Activated T-cell treated with anti-CD3 and anti-CD28 coated beads, Interleukin-2, amount 50 U/mL, for 72 hours (primary cell): ENCODE data around the gene DENND1A. TPM values are rescaled to one million over a fixed set of nuclear protein-coding genes. Genes with fewer than 3 reads are reported as not detected.
"Not testable (repeated sequence)": the region's sequence is repeated elsewhere in the genome, so short reads cannot be mapped to it uniquely, and the experiment has no call there.

Experiments
- ATAC-seq, 2 donors: fragments of 150-1000 bp; cut with Tn5 transposase; replicated peaks in 1 of 2; 2 replicates each; pipeline ENCODE4 v1.10.0; 2021; ENCODE audit warnings: moderate library complexity in 2 of 2, mild to moderate bottlenecking in 1 of 2
- DNase-seq, 2 donors: peaks; one replicate each; pipeline ENCODE4 v3.0.0; 2021 to 2022; ENCODE audit warnings: mixed read lengths in 1 of 2
- H3K27ac Mint-ChIP-seq: one replicate; pipeline ENCODE4 v1.8.0; 2022; ENCODE audit warnings: mild to moderate bottlenecking, moderate library complexity, mixed read lengths
- H3K27me3 Mint-ChIP-seq: one replicate; pipeline ENCODE4 v1.8.0; 2022; ENCODE audit warnings: low read depth, mixed read lengths
- H3K36me3 Mint-ChIP-seq, 2 donors: one replicate each; pipeline ENCODE4 v1.8.0; 2022; ENCODE audit warnings: mixed read lengths in 2 of 2, mild to moderate bottlenecking in 1 of 2; ENCODE audit not compliant: insufficient read depth in 2 of 2
- H3K4me1 Mint-ChIP-seq: one replicate; pipeline ENCODE4 v1.8.0; 2022; ENCODE audit warnings: low read depth, mixed read lengths
- H3K4me3 Mint-ChIP-seq, 2 donors: one replicate each; pipeline ENCODE4 v1.8.0; 2022; ENCODE audit warnings: mild to moderate bottlenecking in 2 of 2, mixed read lengths in 2 of 2, moderate library complexity in 2 of 2
- H3K9me3 Mint-ChIP-seq, 2 donors: one replicate each; pipeline ENCODE4 v1.8.0; 2022; ENCODE audit warnings: mixed read lengths in 2 of 2
- total RNA-seq, 2 donors: library from RNA; stranded (reverse); gene quantifications; one replicate each; pipeline ENCODE4 v1.2.3, GENCODE V29; 2022

DENND1A gene
- total RNA-seq, 2 donors from 2014 or later: 18.3 to 18.5 TPM

GRCh38 chr9:123640792-123641222, 289.1 kb downstream of the DENND1A start:
- DNase-seq (peak; percentile 58 to 59), ATAC-seq (peak; percentile 92 to 93)
- peak overlapping the region; percentile 15 to 28 for H3K4me3 Mint-ChIP-seq
- no peaks in the 10 kb centered on the region for H3K27me3 Mint-ChIP-seq
- H3K9me3 Mint-ChIP-seq: no peaks in the 10 kb centered on the region
- no peaks in the 10 kb centered on the region for H3K36me3 Mint-ChIP-seq
- peak overlapping the region; percentile 21 for H3K27ac Mint-ChIP-seq
- H3K4me1 Mint-ChIP-seq: peaks cover 41% of the 10 kb centered on the region

- Mint-ChIP-seq H3K27me3 (no peaks in the 10 kb centered on the region), H3K4me1 (peaks cover 42% of the 10 kb centered on the region), H3K9me3 (no peaks in the 10 kb centered on the region), H3K4me3 (no peak overlapping the region), H3K36me3 (no peaks in the 10 kb centered on the region), H3K27ac (no peak overlapping the region)
- no peak for DNase-seq
- no peak for ATAC-seq
Measured at GRCh38 chr9:123639743-123640142, 290.2 kb downstream of the DENND1A start.

GRCh38 chr9:123637945-123638634, 291.8 kb downstream of the DENND1A start:
- Mint-ChIP-seq H3K27me3 (no peaks in the 10 kb centered on the region), H3K4me3 (peak overlapping the region; percentile 73 to 77), H3K4me1 (peaks cover 45% of the 10 kb centered on the region), H3K27ac (peak overlapping the region; percentile 30), H3K9me3 (no peaks in the 10 kb centered on the region), H3K36me3 (no peaks in the 10 kb centered on the region)
- ATAC-seq (peak; percentile 46 to 59), DNase-seq (peak; percentile 16 to 47)

GRCh38 chr9:123637606-123637944, 292.4 kb downstream of the DENND1A start:
- H3K27me3 Mint-ChIP-seq: no peaks in the 10 kb centered on the region
- no peak overlapping the region for H3K27ac Mint-ChIP-seq
- no peaks in the 10 kb centered on the region for H3K9me3 Mint-ChIP-seq
- peak overlapping the region; percentile 73 to 77 for H3K4me3 Mint-ChIP-seq
- no peaks in the 10 kb centered on the region for H3K36me3 Mint-ChIP-seq
- ATAC-seq (no peak), DNase-seq (no peak)
- H3K4me1 Mint-ChIP-seq: peaks cover 45% of the 10 kb centered on the region

- Mint-ChIP-seq H3K4me1 (peaks cover 45% of the 10 kb centered on the region), H3K4me3 (peak overlapping the region; percentile 32 to 62)
- not testable (repeated sequence) for H3K27ac Mint-ChIP-seq, H3K9me3 Mint-ChIP-seq, H3K27me3 Mint-ChIP-seq, H3K36me3 Mint-ChIP-seq, ATAC-seq, DNase-seq
Measured at GRCh38 chr9:123636805-123637204, 293.1 kb downstream of the DENND1A start.

- Mint-ChIP-seq H3K36me3 (peaks cover 0 to 8% of the 10 kb centered on the region in 2 donors), H3K27ac (no peak overlapping the region), H3K9me3 (no peaks in the 10 kb centered on the region), H3K4me1 (peaks cover 8% of the 10 kb centered on the region), H3K4me3 (no peak overlapping the region), H3K27me3 (no peaks in the 10 kb centered on the region)
- no peak for DNase-seq
- no peak for ATAC-seq
Measured at GRCh38 chr9:123631862-123632261, 298.1 kb downstream of the DENND1A start.

- Mint-ChIP-seq H3K9me3 (no peaks in the 10 kb centered on the region), H3K4me3 (no peak overlapping the region), H3K27me3 (no peaks in the 10 kb centered on the region), H3K4me1 (peaks cover 5% of the 10 kb centered on the region), H3K27ac (no peak overlapping the region), H3K36me3 (peaks cover 0 to 8% of the 10 kb centered on the region in 2 donors)
- ATAC-seq (no peak), DNase-seq (no peak)
Measured at GRCh38 chr9:123630233-123630632, 299.7 kb downstream of the DENND1A start.

- H3K4me3 Mint-ChIP-seq: no peak overlapping the region
- no peaks in the 10 kb centered on the region for H3K9me3 Mint-ChIP-seq
- H3K36me3 Mint-ChIP-seq: peaks cover 0 to 11% of the 10 kb centered on the region in 2 donors
- no peak overlapping the region for H3K27ac Mint-ChIP-seq
- H3K4me1 Mint-ChIP-seq: peaks cover under 1% of the 10 kb centered on the region
- no peak for DNase-seq
- ATAC-seq: no peak
- H3K27me3 Mint-ChIP-seq: no peaks in the 10 kb centered on the region
Measured at GRCh38 chr9:123629531-123629930, 300.4 kb downstream of the DENND1A start.

GRCh38 chr9:123622711-123623241, 307.1 kb downstream of the DENND1A start:
- no peaks in the 10 kb centered on the region for H3K9me3 Mint-ChIP-seq
- no peaks in the 10 kb centered on the region for H3K27me3 Mint-ChIP-seq
- ATAC-seq: no peak
- no peaks in the 10 kb centered on the region for H3K4me1 Mint-ChIP-seq
- H3K36me3 Mint-ChIP-seq: peaks cover 0 to 4% of the 10 kb centered on the region in 2 donors
- H3K27ac Mint-ChIP-seq: no peak overlapping the region
- no peak for DNase-seq
- no peak overlapping the region for H3K4me3 Mint-ChIP-seq

- Mint-ChIP-seq H3K27me3 (no peaks in the 10 kb centered on the region), H3K4me3 (no peak overlapping the region), H3K36me3 (peaks cover 0 to 4% of the 10 kb centered on the region in 2 donors), H3K9me3 (no peaks in the 10 kb centered on the region), H3K27ac (no peak overlapping the region), H3K4me1 (no peaks in the 10 kb centered on the region)
- no peak for ATAC-seq
- DNase-seq: no peak
Measured at GRCh38 chr9:123620239-123620638, 309.7 kb downstream of the DENND1A start.

GRCh38 chr9:123617952-123618678, 311.8 kb downstream of the DENND1A start:
- DNase-seq (no peak), ATAC-seq (no peak)
- Mint-ChIP-seq H3K36me3 (no peaks in the 10 kb centered on the region), H3K27ac (no peak overlapping the region), H3K27me3 (no peaks in the 10 kb centered on the region), H3K9me3 (no peaks in the 10 kb centered on the region), H3K4me1 (no peaks in the 10 kb centered on the region), H3K4me3 (no peak overlapping the region)

GRCh38 chr9:123617286-123617685, 312.6 kb downstream of the DENND1A start:
- no peak overlapping the region for H3K4me3 Mint-ChIP-seq
- no peaks in the 10 kb centered on the region for H3K36me3 Mint-ChIP-seq
- H3K27me3 Mint-ChIP-seq: no peaks in the 10 kb centered on the region
- DNase-seq (no peak), ATAC-seq (no peak)
- no peaks in the 10 kb centered on the region for H3K4me1 Mint-ChIP-seq
- no peaks in the 10 kb centered on the region for H3K9me3 Mint-ChIP-seq
- H3K27ac Mint-ChIP-seq: no peak overlapping the region

- DNase-seq (no peak), ATAC-seq (no peak)
- H3K27ac Mint-ChIP-seq: no peak overlapping the region
- H3K4me3 Mint-ChIP-seq: no peak overlapping the region
- no peaks in the 10 kb centered on the region for H3K27me3 Mint-ChIP-seq
- no peaks in the 10 kb centered on the region for H3K36me3 Mint-ChIP-seq
- H3K4me1 Mint-ChIP-seq: no peaks in the 10 kb centered on the region
- no peaks in the 10 kb centered on the region for H3K9me3 Mint-ChIP-seq
Measured at GRCh38 chr9:123616707-123617106, 313.2 kb downstream of the DENND1A start.
